ENCODE data around the gene PCGF6.
A peak's percentile ranks its signal among the peaks of the same experiment; 100 is the strongest.

PCGF6 gene

DNA sequence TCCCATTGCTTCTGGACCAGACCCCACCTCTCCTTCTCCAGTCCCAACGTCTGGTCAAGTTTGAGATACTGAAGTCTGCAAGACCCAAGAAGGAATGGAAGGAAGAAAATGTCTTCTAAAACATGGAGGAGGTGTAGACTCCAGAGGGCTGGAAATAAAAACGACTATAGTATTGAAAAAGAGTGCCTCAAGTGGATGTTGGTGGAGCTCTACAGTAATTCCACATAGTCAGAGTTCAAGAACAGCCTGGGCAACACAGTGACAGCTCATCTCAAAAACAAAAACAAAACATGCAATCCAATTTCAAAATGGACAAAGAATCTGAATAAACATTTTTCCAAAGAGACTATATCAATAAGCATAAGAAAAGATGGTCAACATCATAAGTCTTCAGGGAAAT lies 2.3 kb upstream of the PCGF6 start:
- TF ChIP-seq, protein P1, sequence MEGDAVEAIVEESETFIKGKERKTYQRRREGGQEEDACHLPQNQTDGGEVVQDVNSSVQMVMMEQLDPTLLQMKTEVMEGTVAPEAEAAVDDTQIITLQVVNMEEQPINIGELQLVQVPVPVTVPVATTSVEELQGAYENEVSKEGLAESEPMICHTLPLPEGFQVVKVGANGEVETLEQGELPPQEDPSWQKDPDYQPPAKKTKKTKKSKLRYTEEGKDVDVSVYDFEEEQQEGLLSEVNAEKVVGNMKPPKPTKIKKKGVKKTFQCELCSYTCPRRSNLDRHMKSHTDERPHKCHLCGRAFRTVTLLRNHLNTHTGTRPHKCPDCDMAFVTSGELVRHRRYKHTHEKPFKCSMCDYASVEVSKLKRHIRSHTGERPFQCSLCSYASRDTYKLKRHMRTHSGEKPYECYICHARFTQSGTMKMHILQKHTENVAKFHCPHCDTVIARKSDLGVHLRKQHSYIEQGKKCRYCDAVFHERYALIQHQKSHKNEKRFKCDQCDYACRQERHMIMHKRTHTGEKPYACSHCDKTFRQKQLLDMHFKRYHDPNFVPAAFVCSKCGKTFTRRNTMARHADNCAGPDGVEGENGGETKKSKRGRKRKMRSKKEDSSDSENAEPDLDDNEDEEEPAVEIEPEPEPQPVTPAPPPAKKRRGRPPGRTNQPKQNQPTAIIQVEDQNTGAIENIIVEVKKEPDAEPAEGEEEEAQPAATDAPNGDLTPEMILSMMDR (IDR thresholded peaks at IDR 0.05; ENCODE audit: low read depth, low read length), result no peak
- no peak overlapping the region for H3K4me3 ChIP-seq (ENCODE audit: low read depth, low read length)

DNA sequence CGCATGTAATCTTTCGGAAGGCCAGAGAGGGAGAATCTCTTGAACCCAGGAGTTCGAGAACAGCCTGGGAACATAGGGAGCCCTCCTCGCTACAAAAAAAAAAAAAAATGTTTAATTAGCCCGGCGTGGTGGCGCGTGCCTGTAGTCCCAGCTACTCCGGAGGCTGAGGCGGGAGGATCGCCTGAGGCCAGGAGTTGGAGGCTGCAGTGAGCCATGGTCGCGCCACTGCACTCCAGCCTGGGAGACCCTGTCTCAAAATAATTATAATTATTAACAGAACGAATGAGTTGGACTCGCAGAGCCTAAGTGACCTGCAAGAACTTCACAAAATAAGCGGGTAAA lies 794 bp downstream of the PCGF6 start:
- TF ChIP-seq, protein P1 (IDR thresholded peaks at IDR 0.05; ENCODE audit: low read depth, low read length), result no peak
- H3K4me3 ChIP-seq (ENCODE audit: low read depth, low read length), result peak overlapping the region; percentile 77

DNA sequence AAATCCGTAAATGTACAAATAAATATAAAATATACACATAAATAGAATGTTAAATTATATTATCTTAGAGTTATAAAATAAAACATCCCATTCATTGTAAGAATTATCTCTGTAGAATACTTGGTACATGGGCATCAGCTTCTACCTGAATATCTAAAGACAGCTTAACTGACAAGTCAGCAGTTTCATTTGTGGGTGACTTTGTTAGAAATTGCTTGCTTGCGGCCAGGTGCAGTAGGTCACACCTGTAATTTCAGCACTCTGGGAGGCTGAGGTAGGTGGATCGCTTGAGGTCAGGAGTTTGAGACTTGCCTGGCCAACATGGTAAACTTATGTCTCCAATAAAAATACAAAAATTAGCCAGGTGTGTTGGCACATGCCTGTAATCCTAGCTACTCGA lies 14.6 kb downstream of the PCGF6 start:
- no peak overlapping the region for H3K4me3 ChIP-seq (ENCODE audit: low read depth, low read length)
- TF ChIP-seq, protein P1 (IDR thresholded peaks at IDR 0.05; ENCODE audit: low read depth, low read length), result no peak

DNA sequence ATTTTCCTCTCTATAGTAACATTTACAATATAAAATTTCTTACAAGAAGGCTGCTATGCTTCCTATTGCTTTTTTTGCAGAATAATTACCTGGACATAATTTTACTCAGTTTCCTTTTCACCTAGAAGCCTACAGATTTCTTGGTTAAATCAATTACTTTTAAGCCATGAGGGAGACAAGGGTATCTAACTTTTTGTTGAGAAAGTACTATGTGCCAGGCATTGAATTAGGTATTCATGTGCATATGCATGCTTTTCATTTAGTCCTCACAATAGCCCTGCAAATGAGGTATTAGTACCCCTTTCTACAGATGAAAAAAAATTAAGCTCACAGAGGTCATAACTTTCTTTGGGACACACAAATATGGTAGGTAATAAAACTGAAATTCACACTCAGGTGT lies 16.4 kb downstream of the PCGF6 start:
- H3K4me3 ChIP-seq (ENCODE audit: low read depth, low read length), result no peak overlapping the region
- TF ChIP-seq, protein P1 (IDR thresholded peaks at IDR 0.05; ENCODE audit: low read depth, low read length), result no peak

DNA sequence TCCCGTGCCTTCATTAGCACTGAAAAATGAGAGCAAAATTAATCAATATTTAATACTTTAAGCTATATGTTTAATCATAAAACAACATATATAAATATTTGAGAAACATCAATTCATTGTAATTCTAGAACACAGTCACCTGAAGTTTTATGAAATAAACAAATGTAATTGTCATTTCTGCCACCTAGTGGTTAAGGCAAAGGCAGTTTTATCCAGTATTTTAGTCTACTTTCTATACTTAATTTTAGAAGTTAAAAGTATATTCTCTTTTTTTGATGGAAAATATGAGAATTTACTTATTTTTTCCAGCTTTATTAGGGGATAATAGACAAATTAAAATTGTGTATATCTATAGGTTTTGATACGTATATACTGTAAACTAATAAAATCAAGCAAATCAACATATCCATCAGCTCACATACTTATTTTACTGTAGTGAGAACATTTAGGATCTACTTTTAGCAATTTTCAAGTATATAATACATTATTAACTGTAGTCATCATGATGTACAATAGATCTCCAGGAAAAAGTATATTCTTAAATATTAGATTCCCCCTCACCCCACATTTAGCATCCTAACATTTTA lies 16.9 kb downstream of the PCGF6 start:
- TF ChIP-seq, protein P1 (IDR thresholded peaks at IDR 0.05; ENCODE audit: low read depth, low read length), result no peak
- H3K4me3 ChIP-seq (ENCODE audit: low read depth, low read length), result no peak overlapping the region

DNA sequence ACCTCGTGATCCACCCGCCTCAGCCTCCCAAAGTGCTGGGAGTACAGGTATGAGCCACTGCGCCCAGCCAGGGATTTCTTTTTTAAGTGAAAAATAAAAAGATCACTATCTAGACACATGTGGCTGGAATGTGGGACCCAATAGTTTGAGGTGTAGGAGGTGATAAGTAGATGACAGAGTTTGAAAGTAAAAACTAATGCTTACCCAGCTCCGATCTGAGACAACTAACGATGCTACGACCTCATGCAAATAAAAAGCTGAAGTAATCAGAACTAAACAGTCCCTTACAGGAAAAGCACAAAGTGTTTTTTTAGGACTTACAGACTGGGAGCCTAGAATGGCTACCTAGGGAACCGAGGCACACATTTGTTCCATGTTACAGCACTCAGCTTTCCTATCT lies 23.0 kb downstream of the PCGF6 start:
- TF ChIP-seq, protein P1 (IDR thresholded peaks at IDR 0.05; ENCODE audit: low read depth, low read length), result no peak
- H3K4me3 ChIP-seq (ENCODE audit: low read depth, low read length), result no peak overlapping the region

DNA sequence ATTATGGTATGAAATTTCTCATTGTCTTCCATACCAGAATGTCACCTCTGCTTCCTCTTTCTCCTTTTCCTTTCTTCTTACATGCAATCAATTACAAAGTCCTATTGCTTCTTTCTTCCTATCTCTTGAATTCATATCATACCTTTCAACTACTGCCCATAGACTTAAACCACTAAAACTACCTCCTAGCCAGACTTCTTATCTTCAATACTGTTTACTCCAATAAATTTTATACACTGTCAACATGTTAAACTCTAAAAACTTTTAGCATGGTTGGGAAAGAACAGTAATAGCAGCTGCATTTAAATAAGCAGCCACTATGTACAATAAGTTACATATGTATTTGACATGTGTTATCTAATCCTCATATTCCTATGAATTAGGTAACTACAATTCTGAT lies 34.9 kb downstream of the PCGF6 start:
- TF ChIP-seq, protein P1 (IDR thresholded peaks at IDR 0.05; ENCODE audit: low read depth, low read length), result no peak
- no peak overlapping the region for H3K4me3 ChIP-seq (ENCODE audit: low read depth, low read length)

Data from WI38 (cell line).